Activated T-cell treated with anti-CD3 and anti-CD28 coated beads for 1 hour (primary cell): ENCODE data around the gene GPBAR1.
"Not testable (repeated sequence)": the region's sequence is repeated elsewhere in the genome, so short reads cannot be mapped to it uniquely, and the experiment has no call there.

Experiments
- DNase-seq: peaks from one replicate; pipeline ENCODE4 v3.0.0-alpha.2; 2020; ENCODE audit warnings: low read depth

The GPBAR1 gene

GRCh38 chr2:218310853-218311540 lies 50.2 kb downstream of the GPBAR1 start:
- no peak for DNase-seq

DNA sequence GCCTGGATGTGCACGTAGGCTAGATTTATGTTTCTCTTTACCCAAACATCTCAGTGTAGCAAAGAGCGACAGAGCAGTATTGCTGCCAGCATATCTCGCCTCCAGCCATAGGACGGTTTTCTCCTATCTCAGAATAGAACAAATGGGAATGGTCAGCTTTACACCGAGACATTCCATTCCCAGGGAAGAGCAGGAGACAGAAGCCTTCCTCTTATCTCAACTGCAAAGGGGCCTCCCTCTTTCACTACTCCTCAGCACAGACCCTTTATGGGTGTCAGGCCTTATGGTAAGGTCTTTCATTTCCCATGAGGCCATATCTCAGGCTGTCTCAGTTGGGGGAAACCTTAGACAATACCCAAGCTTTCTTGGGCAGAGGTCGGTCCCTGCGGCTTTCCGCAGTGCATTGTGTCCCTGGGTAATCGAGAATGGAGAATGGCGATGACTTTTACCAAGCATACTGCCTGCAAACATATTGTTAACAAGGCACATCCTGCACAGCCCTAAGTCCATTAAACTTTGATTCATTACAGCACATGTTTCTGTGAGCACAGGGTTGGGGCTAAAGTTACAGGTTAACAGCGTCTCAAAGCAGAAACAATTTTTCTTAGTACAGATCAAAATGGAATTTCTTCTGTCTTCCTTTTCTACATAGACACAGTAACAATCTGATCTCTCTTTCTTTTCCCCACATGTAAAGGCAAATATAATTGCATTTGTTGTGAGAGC lies 50.9 kb downstream of the GPBAR1 start:
- not testable (repeated sequence) for DNase-seq

DNA sequence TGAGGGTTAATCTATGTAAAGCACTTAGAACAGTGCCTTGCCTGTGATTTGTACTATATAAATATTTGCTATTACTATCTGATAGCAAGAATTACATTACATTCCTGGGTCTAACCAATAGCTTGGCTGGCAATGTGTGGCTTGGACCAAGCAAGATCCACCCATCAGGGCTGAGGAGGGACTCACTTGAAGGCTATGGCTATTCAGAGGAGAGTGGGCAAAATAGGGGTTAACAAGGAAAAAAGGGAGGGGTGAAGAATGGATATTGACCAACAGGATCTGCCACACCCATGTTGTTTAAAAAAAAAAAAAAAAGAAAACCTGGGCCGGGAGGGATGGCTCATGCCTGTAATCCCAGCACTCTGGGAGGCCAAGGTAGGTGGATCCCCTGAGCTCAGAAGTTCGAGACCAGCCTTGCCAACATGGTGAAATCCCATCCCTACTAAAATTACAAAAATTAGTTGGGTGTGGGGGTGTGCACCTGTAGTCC lies 51.5 kb downstream of the GPBAR1 start:
- no peak for DNase-seq

- no peak for DNase-seq
Measured at GRCh38 chr2:218313356-218313755, 52.5 kb downstream of the GPBAR1 start.
